CD4-positive, alpha-beta T cell treated with Interleukin-12 subunit alpha and Interleukin-12 subunit beta, for 1 hour (primary cell): ENCODE measurements around the gene RHOV.
A peak's percentile ranks its signal among the peaks of the same experiment; 100 is the strongest.

ENCODE experiments used
- DNase-seq: peaks from one replicate; pipeline ENCODE4 v3.0.0-alpha.2; 2020

The RHOV gene

DNA sequence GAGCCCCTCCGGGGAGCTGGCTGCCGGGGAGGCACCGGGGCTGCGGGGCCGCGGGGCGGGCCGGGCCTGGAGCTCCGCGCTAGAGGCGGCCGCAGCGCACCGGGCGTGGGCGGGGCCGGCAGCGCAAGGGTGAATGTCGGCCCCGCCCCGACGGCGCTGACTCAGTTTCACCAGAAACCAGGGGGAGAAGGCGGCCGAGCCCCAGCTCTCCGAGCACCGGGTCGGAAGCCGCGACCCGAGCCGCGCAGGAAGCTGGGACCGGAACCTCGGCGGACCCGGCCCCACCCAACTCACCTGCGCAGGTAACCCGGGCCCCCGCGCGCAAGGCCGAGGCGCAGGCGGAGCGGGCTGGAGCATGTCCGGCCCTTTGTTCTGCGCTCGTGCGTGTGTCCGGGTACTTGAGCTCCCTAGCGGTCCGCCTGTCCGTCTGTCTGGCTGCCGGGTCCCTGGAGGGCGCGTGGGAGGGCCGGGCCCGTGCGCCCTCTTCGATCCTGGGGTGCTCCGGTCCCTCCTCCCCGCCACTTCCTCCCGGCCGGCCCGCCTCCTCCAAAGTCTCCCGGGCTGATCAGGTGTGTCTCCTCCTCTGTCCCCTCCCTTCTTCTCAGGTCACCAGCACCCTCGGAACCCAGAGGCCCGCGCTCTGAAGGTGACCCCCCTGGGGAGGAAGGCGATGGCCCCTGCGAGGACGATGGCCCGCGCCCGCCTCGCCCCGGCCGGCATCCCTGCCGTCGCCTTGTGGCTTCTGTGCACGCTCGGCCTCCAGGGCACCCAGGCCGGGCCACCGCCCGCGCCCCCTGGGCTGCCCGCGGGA is 29.9 kb downstream of the RHOV start, which contains the start of gene SPINT1:
Gene SPINT1 (plus strand): TSS at position 164 of the 811 bp plus-strand sequence. CDS start 507 bp downstream, at position 671.
- peak; percentile 22 for DNase-seq

DNA sequence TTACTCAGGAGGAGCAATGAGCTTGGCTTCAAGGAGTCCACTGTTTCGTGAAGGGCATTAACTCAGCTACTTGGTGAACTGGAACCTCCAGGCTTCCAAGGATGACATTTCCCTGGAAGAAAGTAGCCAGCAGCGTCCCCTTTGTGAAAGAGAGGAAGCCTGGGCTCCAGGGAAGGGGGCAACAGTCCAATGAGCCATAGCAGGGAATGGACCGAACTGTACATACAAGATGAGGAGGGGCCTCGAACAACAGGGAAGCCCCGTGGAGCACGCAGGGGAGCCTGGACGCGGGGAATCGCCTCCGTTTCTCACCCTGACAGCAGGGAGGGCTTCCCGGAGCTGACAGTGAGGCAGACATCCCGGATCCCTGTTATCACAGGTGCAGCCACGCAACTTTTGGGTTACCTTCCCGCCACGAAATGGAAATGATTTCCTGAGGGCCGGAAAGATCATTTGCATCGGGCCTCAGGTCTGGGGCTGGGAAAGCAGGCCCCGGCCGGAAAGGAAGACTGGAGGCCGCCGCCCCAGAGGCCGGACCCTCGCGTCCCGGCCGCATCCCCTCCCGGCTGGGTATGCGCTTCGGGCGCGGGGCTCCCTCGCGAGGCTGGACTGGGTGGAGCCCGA is 30.7 kb downstream of the RHOV start:
- DNase-seq: no peak

DNA sequence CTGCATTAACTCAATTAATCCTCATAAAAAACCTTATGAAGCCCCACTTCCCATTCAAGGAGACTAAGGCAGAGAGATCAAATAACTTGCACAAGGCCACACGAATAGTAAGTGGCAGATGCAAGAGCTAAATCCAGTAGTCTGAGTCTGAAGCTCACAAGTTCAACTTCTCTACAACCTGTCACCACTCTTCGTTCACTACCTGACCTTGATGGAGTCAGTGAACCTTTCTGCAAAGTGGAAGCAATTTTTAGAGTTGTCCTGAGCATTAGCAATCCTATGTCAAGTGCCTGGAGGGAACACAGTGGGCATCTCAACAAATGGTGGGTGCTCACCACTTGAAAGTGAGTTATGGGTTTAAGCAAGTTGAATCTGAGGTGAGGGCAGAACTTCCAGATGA is 32.3 kb downstream of the RHOV start:
- DNase-seq: no peak

DNA sequence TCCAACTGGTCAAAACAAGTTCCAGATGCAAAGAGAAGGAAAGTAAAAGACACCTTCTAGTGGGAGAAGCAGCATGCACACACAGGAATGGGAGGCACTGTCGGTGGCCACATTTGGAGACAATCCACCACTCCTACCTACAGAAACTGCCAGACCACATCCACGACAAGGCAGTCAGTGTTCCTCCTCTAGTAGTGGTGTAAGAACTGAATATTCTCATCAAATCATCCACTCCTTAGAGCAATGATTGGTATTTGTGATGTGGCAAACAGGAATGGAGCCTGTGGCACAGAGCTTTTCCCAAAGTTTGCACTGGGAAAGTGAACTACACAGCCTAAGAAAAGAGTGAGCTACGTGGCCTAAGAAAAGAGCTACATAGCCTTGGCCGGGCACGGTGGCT is 35.3 kb downstream of the RHOV start:
- DNase-seq: no peak

DNA sequence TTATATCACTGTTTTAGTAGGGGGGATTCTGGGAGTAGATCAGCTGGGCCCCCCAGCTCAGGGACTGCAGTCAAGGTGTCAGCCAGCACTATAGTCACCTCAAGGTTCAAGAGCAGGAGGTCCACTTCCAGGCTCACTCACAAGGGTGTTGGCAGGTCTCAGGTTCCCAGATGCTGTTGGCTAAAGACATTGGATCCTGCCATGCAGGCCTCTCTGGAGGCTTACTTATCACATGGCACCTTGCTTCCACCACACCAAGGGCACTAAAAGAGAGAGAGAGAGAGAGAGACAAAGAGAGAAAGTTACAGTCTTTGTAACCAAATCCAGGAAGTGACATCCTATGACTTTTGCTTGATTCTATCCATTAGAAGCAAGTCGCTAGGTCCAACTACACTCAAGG is 38.0 kb downstream of the RHOV start:
- DNase-seq: no peak

DNA sequence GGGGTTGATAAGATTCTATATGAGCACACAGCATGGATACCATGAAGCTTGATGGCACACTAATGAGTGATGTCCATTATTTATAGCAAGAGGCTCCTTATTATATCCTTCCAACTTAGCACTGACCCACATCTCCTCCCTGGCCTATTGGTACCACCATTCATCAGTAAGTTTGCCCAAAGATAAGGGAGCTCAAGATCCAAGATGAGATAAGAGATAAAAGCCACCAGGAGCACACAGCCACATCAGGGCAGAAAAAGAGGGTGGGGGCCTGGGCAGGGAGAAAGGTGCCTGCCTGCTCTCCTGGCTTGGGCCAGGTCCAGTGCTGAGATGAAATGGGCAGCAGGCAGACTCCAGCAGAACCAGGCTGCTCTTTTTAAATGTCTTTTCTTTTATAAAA is 41.1 kb downstream of the RHOV start:
- no peak for DNase-seq

DNA sequence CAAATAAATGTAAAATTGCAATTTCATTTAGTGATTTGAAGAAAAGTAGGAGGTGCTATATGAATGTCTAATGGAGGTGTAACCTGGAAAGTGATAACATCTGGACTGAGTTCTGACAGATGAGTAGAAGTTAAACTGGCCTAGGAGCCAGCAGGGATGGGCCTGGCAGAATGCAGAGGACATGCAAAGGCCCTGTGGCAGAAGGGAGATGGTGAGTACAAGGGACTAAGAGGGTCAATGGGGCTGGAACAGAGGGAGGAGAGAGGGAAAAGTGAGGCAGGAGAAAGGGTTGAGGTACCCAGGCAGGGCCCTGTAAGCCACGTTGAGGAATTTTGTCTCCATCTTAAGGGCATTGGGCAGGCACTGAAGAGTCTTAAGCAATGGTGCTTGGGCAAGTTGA is 42.2 kb downstream of the RHOV start:
- DNase-seq: no peak

DNA sequence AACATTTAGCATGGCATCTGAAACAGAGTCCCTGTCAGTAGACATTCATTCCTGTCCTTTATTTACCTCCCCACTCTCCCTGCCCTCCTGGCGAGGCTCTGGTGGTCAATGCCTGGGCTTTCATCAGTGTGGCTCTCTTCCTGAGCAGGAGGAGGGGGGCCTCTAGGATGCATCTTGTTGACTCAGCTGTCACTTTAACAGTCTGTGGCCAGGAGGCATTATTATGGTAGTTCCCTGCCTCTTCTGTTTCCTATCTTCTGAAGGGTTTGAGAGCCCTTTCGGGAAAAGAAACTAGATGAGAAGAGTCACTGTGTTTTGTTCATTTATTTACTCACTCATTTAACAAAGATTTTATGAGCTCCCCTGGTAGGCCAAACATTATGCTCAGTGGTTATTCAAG is 43.1 kb downstream of the RHOV start:
- no peak for DNase-seq

DNA sequence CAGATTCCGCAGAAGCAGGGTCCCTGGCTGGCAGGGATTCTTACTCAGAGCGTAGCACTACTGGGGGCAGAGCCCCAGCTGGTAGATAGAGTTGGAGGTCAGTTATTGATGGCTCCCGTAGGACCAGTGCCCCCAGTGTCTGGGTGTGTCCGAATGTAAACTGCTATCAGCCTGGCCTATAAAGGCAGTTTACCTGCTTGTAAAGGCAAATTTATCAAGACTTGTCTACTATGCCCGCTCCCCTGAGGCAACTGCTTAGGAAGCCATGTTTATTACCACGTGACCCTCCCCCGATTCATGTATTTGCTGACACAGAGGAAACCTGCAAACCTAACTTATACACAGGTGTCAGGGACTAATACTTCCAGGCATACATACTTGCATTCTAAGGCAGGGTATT is 44.9 kb downstream of the RHOV start:
- no peak for DNase-seq

DNA sequence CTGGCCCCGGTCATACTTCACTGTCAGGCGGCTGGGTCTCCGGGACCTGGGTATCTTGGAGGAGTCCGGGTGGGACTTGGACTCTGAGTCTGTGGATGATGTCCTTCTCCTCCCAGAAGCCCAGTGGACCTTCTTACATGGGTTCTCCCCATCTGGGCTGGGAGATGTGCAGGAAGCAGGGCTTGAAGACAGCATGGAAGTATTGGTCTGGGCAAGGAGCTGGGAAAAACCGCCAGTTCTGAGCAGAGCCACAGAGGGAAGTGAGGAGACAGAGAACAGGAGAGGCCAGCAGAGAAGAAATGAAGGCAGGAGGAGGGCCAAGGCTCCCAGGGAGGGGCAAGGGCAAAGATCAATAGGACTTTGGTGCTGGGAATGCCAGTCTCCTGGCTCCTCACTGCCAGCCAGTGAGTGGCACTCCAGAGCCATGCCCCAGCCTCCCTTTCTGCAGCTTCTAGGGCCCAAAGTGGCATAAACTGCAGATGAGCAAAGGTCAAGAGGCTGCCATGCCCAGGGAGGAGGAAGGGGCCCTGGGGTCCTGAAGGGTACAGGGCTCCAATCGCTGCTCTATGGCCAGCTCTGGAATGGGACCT is 45.5 kb downstream of the RHOV start, which contains the start of gene PPP1R14D:
Gene PPP1R14D (minus strand): TSS at position 262 of the 590 bp plus-strand sequence. CDS start 67 bp downstream, at position 195.
- no peak for DNase-seq

DNA sequence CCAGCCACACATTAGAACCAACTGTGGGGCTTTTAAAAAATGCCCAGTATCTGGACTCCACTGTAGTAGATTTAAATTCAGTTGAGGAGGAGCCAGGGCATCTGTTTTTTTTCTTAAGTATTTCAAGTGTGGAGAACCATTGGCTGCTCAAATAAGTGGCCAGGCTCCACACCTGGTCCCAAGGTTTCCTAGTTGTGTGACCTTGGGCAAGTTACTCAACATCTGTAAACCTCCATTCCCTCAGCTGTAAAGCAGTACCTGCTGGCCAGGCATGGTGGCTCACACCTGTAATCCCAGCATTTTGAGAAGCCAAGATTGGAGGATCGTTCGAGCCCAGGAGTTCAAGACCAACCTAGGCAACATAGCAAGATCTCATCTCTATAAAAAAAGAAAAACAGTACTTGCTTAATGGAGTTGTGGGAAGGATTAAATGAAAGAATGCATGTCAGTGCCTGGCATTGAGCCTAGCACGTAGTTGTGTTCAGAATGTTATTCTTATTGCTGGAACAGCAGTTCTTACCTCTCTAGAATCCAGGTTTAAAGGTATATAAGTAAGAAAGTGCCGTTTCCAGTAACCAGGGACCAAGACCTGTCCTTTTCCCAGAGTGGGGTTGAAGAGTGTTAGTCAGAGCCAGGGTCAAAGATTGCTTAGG is 47.5 kb downstream of the RHOV start:
- no peak for DNase-seq

DNA sequence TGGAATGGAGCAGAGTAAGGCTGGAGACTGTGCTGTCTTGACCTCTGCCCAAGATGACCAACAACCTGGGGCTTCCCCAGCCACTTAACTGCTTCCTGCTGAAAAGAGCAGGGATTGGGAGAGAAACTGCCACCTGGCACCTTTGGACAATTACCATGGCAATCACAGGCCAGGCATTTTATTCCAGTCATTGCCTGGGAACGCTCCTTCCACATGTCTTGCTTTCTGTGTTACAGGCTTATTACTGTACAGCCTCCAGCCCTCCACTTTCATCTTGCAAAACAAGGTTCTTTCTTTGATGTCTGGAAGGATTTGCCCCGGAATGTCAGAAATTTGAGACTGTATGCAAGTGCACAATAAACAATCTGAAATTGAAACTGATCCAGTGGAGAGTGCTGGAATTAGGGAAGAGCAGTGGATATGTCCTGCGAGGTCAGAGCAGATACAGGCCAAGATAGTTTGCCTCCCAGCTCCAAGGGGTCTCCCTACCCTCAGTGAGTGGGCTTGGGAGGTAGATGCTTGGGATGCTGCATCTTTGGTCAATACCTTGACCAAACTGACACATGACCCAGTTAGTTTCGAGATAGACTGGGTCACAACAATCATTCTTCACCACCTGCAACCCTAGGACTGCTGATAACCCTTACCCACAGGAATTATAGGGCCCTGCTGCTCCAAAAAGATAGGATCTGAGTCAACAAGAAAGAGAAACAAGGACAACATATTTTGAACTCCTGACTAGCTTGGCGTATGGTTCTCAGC is 48.2 kb downstream of the RHOV start:
- DNase-seq: no peak

DNA sequence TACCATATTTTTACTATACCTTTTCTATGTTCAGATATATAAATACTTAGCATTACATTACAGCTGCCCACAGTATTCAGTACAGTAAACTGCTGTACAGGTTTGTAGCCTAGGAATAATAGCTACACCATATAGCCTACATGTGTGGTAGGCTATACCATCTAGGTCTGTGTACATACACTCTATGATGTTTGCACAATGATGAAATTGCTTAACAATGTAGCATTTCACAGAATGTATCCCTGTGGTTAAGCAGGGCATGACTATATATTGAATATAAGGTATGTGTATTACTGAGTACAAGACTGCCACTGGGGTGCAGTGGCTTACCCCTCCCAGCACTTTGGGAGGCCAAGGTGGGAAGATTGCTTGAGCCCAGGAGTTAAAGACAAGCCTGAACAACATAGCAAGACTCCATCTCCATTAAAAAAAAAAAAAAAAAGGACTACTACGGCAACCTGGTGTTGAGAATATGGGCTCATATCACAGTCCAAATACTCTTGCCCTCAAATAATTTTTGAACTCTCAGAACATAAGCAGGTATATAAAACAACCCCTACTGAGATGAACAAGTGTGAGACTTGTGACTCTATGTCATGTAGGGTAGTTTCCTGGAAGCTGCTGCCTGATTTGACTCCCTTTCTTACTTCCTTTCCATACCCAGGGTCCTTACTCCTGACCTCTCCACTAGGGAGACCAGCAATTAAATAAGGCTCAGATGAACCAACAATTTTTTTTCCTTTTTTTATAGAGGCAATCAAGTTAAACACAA is 50.3 kb downstream of the RHOV start:
- DNase-seq: no peak
